Caco-2 (cell line): Measurements from ENCODE around the gene DNAJB2. TPM values are rescaled to one million over a fixed set of nuclear protein-coding genes. Genes with fewer than 3 reads are reported as not detected.
"Not testable (repeated sequence)": the region's sequence is repeated elsewhere in the genome, so short reads cannot be mapped to it uniquely, and the experiment has no call there.

ENCODE experiments used
- BruUV-seq: library from RNA; stranded (reverse); fragments of 400-500 nt; replicated peaks from 2 replicates; lab custom pipeline; 2021; lab: Mats Ljungman, UMichigan
- CTCF ChIA-PET: fragments of 300-600 bp; sonication (Branson Sonifier 250); formaldehyde crosslinking; loops from one replicate; lab custom pipeline; 2022; ENCODE audit warnings: antibody characterized with exemption; lab: Charles Lee
- POLR2A ChIA-PET: fragments of 300-600 bp; sonication (Branson Sonifier 250); formaldehyde crosslinking; loops from one replicate; lab custom pipeline; 2022; ENCODE audit warnings: antibody characterized with exemption; lab: Charles Lee
- DNase-seq, 2 experiments: peaks; one replicate each; pipeline versions ENCODE4 v3.0.0 to v3.0.0-alpha.2; 2020 to 2022
- H3K27me3 ChIP-seq: replicated peaks from 2 replicates; pipeline ENCODE4 v1.6.0; 2011; ENCODE audit warnings: low read length; ENCODE audit not compliant: control insufficient read depth, insufficient read depth
- H3K36me3 ChIP-seq: 2 replicates; pipeline ENCODE4 v1.5.1; 2011; ENCODE audit warnings: low read length; ENCODE audit not compliant: control insufficient read depth, insufficient read depth
- H3K4me1 ChIP-seq: fragments of 250-450 bp; sonication (Bioruptor Pico); 2 replicates; pipeline ENCODE4 v1.5.1; 2020; ENCODE audit warnings: mild to moderate bottlenecking
- H3K4me3 ChIP-seq: 2 replicates; pipeline ENCODE4 v1.5.1; 2011; ENCODE audit warnings: low read depth, mild to moderate bottlenecking, control low read depth, low read length
- H3K9me3 ChIP-seq: fragments of 250-450 bp; sonication (Bioruptor Pico); 2 replicates; pipeline ENCODE4 v1.5.1; 2020; ENCODE audit warnings: mild to moderate bottlenecking, moderate library complexity
- H3K27ac Mint-ChIP-seq: one replicate; pipeline ENCODE4 v1.8.0; 2022; ENCODE audit warnings: mixed read lengths; ENCODE audit not compliant: unreplicated experiment
- H3K27me3 Mint-ChIP-seq: one replicate; pipeline ENCODE4 v1.8.0; 2022; ENCODE audit warnings: mixed read lengths; ENCODE audit not compliant: insufficient read depth, unreplicated experiment
- H3K36me3 Mint-ChIP-seq: one replicate; pipeline ENCODE4 v1.8.0; 2022; ENCODE audit warnings: mild to moderate bottlenecking, mixed read lengths; ENCODE audit not compliant: insufficient read depth, unreplicated experiment
- H3K4me1 Mint-ChIP-seq: one replicate; pipeline ENCODE4 v1.8.0; 2022; ENCODE audit warnings: low read depth, mixed read lengths; ENCODE audit not compliant: unreplicated experiment
- H3K4me3 Mint-ChIP-seq: one replicate; pipeline ENCODE4 v1.8.0; 2022; ENCODE audit warnings: mild to moderate bottlenecking, moderate library complexity, mixed read lengths; ENCODE audit not compliant: unreplicated experiment
- H3K9me3 Mint-ChIP-seq: one replicate; pipeline ENCODE4 v1.8.0; 2022; ENCODE audit warnings: mixed read lengths; ENCODE audit not compliant: unreplicated experiment
- intact Hi-C: fragments of 100-400 bp; cut with micrococcal nuclease; formaldehyde crosslinking; loops from one replicate; pipeline ENCODE4 v1.10.0; 2022; ENCODE audit not compliant: unreplicated experiment
- total RNA-seq: library from RNA; stranded (reverse); gene quantifications from 2 replicates; pipeline ENCODE4 v1.2.3, GENCODE V29; 2022
- TF ChIP-seq, protein P1 (sequence below), 2 experiments: fragments of 200-600 bp in 1 of 2; IDR thresholded peaks; 1 replicate in 1 of 2; 2 replicates in 1 of 2; pipeline versions ENCODE4 v1.5.1 to v1.8.0; 2011 to 2022; ENCODE audit warnings: antibody characterized with exemption in 1 of 2, control low read depth in 1 of 2, inconsistent platforms in 1 of 2, low read depth in 1 of 2, low read length in 1 of 2, mild to moderate bottlenecking in 1 of 2, moderate library complexity in 1 of 2; ENCODE audit not compliant: insufficient read depth in 1 of 2, severe bottlenecking in 1 of 2, unreplicated experiment in 1 of 2

Gene DNAJB2
- total RNA-seq, 1 experiment from 2014 or later, result 61.2 TPM

DNA sequence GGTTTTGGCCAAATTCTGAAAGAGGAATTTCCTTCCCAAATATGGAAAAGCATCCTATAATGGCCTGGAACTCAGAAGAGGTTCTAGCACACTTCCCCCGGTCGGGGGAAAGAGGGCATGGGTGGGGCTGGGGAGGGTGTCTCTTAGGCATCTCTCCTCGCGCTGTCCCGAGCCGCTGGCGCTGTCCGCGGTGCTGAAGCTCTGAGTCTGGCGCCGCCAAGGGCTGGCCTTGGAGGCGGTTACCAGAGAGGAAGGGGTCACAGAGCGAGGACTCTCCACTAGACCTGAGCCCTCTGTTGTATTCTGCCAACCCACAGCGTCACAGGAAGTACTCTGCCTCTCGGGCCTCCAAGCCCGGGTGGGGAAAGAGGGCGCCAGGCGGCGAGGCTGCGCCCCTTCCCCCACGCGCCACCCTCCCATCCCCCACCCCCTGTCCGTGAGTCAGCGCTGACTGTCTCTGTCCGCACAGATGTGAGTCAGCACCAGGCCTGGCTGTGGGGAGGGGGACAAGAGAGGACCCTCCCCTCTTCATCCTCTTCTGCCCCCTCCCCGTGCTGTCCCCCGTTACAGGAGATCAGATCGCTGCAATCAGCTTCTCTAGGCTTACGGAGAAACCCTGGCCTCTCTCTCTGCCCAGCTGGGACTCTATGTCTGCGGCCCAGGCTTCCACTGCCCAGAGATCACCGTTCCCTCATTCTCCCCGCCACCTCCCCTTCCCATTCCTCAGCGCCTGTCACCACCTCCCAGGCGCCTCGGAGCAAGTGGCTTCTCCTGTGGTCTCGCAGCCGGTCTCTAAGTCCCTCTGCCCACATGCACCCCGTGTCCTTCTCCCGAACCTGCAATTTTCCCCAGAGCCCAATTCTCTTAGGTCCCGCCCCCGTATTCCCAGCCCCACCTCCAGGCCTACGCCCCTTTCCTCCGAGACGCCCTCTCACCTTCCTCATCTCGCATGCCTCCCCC lies 29.3 kb downstream of the DNAJB2 start:
- peaks cover 23% of the 10 kb centered on the region for H3K27me3 Mint-ChIP-seq
- ChIA-PET POLR2A (no interaction called here), CTCF (interaction anchor here (0.5 kb wide), 1 partner anchor 46 kb away, joined by 3 read pairs; no protein-coding TSS in a partner anchor)
- no peaks in the 10 kb centered on the region for H3K36me3 Mint-ChIP-seq
- Histone ChIP-seq H3K4me1 (no peaks in the 10 kb centered on the region), H3K9me3 (no peaks in the 10 kb centered on the region), H3K36me3 (no peaks in the 10 kb centered on the region), H3K27me3 (no peaks in the 10 kb centered on the region; the same call in 1 of the 2 replicates), H3K4me3 (no peak overlapping the region)
- H3K4me3 Mint-ChIP-seq, result no peak overlapping the region
- intact Hi-C loops, result no loop called here
- no peaks in the 10 kb centered on the region for H3K9me3 Mint-ChIP-seq
- no peak overlapping the region for H3K27ac Mint-ChIP-seq
- TF ChIP-seq, protein P1, sequence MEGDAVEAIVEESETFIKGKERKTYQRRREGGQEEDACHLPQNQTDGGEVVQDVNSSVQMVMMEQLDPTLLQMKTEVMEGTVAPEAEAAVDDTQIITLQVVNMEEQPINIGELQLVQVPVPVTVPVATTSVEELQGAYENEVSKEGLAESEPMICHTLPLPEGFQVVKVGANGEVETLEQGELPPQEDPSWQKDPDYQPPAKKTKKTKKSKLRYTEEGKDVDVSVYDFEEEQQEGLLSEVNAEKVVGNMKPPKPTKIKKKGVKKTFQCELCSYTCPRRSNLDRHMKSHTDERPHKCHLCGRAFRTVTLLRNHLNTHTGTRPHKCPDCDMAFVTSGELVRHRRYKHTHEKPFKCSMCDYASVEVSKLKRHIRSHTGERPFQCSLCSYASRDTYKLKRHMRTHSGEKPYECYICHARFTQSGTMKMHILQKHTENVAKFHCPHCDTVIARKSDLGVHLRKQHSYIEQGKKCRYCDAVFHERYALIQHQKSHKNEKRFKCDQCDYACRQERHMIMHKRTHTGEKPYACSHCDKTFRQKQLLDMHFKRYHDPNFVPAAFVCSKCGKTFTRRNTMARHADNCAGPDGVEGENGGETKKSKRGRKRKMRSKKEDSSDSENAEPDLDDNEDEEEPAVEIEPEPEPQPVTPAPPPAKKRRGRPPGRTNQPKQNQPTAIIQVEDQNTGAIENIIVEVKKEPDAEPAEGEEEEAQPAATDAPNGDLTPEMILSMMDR (IDR thresholded peaks at IDR 0.05; ENCODE audit: insufficient read depth in 1 of 2, low read depth in 1 of 2, low read length in 1 of 2, severe bottlenecking in 1 of 2, unreplicated experiment in 1 of 2), result no peak
- no peaks in the 10 kb centered on the region for H3K4me1 Mint-ChIP-seq
- no TSS peak for BruUV-seq
- DNase-seq, result peak; percentile 72 to 88

DNA sequence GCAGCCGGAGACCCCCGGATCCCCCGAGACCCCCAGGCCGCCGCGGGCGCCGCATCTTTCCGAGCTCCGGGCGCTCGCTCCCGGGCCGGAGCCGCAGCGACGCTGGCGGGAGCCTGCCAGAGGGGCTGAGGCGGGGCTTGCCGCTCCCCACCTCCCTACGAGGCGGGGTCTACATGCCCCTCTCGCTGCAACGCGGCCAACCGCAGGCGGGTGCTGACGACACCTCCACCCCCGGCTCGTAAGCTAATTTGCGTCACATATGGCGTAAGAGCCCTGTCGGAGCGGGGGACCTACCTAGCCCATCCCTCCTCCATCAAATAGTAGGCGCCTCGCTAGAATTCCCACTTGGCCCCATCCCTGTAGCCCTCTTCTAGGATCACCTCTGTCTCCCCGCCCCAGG lies 30.1 kb downstream of the DNAJB2 start, which contains the start of gene PTPRN:
PTPRN (minus strand) TSS at position 124 of the 400 bp plus-strand sequence; CDS start at position 55, 69 bp downstream.
- Mint-ChIP-seq H3K4me1 (no peaks in the 10 kb centered on the region), H3K4me3 (no peak within 1 kb of the TSS), H3K27ac (no peak within 1 kb of the TSS), H3K27me3 (peaks cover 21% of the 10 kb centered on the region), H3K9me3 (no peaks in the 10 kb centered on the region), H3K36me3 (no peaks in the 10 kb centered on the region)
- no peaks in the 10 kb centered on the region for H3K27me3 ChIP-seq
- TF ChIP-seq, protein P1 (IDR thresholded peaks at IDR 0.05; ENCODE audit: insufficient read depth in 1 of 2, low read depth in 1 of 2, low read length in 1 of 2, severe bottlenecking in 1 of 2, unreplicated experiment in 1 of 2), result no peak
- H3K4me3 ChIP-seq, result no peak within 1 kb of the TSS
- DNase-seq, result no peak
- H3K36me3 ChIP-seq, result no peaks in the 10 kb centered on the region
- no peaks in the 10 kb centered on the region for H3K4me1 ChIP-seq
- no peaks in the 10 kb centered on the region for H3K9me3 ChIP-seq
- intact Hi-C loops, result no loop called here
- BruUV-seq, result no TSS peak
- ChIA-PET POLR2A (no interaction called here), CTCF (no interaction called here)

DNA sequence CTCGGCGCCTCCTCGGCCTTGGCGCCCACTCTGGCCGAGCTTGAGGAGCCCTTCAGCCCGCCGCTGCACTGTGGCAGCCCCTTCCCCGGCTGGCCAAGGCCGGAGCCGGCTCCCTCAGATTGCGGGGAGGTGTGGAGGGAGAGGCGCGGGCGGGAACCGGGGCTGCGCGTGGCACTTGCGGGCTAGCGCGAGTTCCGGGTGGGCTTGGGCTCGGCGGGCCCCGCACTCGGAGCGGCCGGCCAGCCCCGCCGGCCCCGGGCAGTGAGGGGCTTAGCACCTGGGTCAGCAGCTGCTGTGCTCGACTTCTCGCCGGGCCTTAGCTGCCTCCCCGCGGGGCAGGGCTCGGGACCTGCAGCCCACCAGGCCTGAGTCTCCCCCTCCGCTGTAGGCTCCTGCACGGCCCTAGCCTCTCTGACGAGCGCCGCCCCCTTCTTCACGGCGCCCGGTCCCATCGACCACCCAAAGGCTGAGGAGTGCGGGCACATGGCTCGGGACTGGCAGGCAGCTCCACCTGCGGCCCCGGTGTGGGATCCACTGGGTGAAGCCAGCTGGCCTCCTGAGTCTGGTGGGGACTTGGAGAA lies 33.6 kb downstream of the DNAJB2 start:
- ChIA-PET POLR2A (interaction anchor here (0.5 kb wide), 1 partner anchor 106 kb away, joined by 3 read pairs; no protein-coding TSS in a partner anchor), CTCF (interaction anchor here (1.3 kb wide), 2 partner anchors 18 to 283 kb away, joined by 4 to 5 read pairs; no protein-coding TSS in a partner anchor)
- H3K4me1 ChIP-seq, H3K4me1 Mint-ChIP-seq, H3K36me3 Mint-ChIP-seq, H3K9me3 ChIP-seq, BruUV-seq, H3K27ac Mint-ChIP-seq, H3K27me3 ChIP-seq, H3K4me3 ChIP-seq, H3K4me3 Mint-ChIP-seq, DNase-seq, H3K36me3 ChIP-seq, intact Hi-C loops, H3K9me3 Mint-ChIP-seq: not testable (repeated sequence)
- peaks cover 14% of the 10 kb centered on the region for H3K27me3 Mint-ChIP-seq
